ENCODE data around the gene TOLLIP. TPM values are rescaled to one million over a fixed set of nuclear protein-coding genes. Genes with fewer than 3 reads are reported as not detected.
"Not testable (repeated sequence)": the region's sequence is repeated elsewhere in the genome, so short reads cannot be mapped to it uniquely, and the experiment has no call there.

TOLLIP gene
- polyA plus RNA-seq, 2 of the 4 experiments (the other 2 are of a cell fraction), result 26.5 to 37.9 TPM

- DNase-seq (ENCODE audit: low read depth in 1 of 2, low spot score in 1 of 2) (no peak), FAIRE-seq (no peak), ATAC-seq (no peak)
- Histone ChIP-seq H3K4me3 (no peak overlapping the region), H3K4me2 (no peak overlapping the region), H3K4me1 (no peaks in the 10 kb centered on the region), H3K9me3 (peaks cover 11% of the 10 kb centered on the region), H3K27ac (no peak overlapping the region)
- CTCF ChIA-PET, result interaction anchor here (1.4 kb wide), 1 partner anchor 30 kb away, joined by 3 read pairs; no protein-coding TSS in a partner anchor
- 84% methylated on average over 15 of the region's 16 CpGs for WGBS (ENCODE audit: missing lambda C conversion rate)
- POLR2A ChIA-PET, result no interaction called here
- TF ChIP-seq USF2 (IDR thresholded peaks at IDR 0.05), result no peak
- no peak for TF ChIP-seq FOXS1 (CRISPR knock-in tag; IDR thresholded peaks at IDR 0.05)
- no peak for TF ChIP-seq CTCF (IDR thresholded peaks at IDR 0.05)
- TF ChIP-seq BCL3 (IDR thresholded peaks at IDR 0.05), result no peak
- no peak for TF ChIP-seq E2F6 (IDR thresholded peaks at IDR 0.05; ENCODE audit: borderline replicate concordance, low read depth)
- TF ChIP-seq RARB (CRISPR knock-in tag; IDR thresholded peaks at IDR 0.05), result no peak
- TF ChIP-seq JUNB (IDR thresholded peaks at IDR 0.05), result no peak
- TF ChIP-seq KDM5A (IDR thresholded peaks at IDR 0.05), result no peak
- TF ChIP-seq EHF (CRISPR knock-in tag; IDR thresholded peaks at IDR 0.05), result no peak
- no peak for TF ChIP-seq ZC3H11A (IDR thresholded peaks at IDR 0.05)
- no peak for TF ChIP-seq BHLHE40 (IDR thresholded peaks at IDR 0.05; ENCODE audit: low read depth, low read length)
- TF ChIP-seq CHD2 (IDR thresholded peaks at IDR 0.05; ENCODE audit: low read length, partially characterized antibody), result no peak
Observed at GRCh38 chr11:1251236-1251770, 58.1 kb downstream of the TOLLIP start.

- H3K27ac ChIP-seq; H3K4me1 ChIP-seq; ATAC-seq; H3K4me2 ChIP-seq; POLR2A ChIA-PET; FAIRE-seq; DNase-seq (ENCODE audit: low read depth in 1 of 2, low spot score in 1 of 2); H3K4me3 ChIP-seq: not testable (repeated sequence)
- 49% methylated on average over 2 of the region's 12 CpGs for WGBS (ENCODE audit: missing lambda C conversion rate)
- CTCF ChIA-PET, result interaction anchor here (1.4 kb wide), 1 partner anchor 29 kb away, joined by 3 read pairs; no protein-coding TSS in a partner anchor
- H3K9me3 ChIP-seq, result peaks cover 11% of the 10 kb centered on the region
Observed at GRCh38 chr11:1250411-1250810, 59.0 kb downstream of the TOLLIP start.

GRCh38 chr11:1248951-1249350 lies 60.5 kb downstream of the TOLLIP start:
- CTCF ChIA-PET; H3K4me3 ChIP-seq; POLR2A ChIA-PET; H3K4me1 ChIP-seq; H3K4me2 ChIP-seq; FAIRE-seq; H3K27ac ChIP-seq; ATAC-seq; DNase-seq (ENCODE audit: low read depth in 1 of 2, low spot score in 1 of 2): not testable (repeated sequence)
- 74% methylated on average over 13 of the region's 18 CpGs for WGBS (ENCODE audit: missing lambda C conversion rate)
- H3K9me3 ChIP-seq, result peaks cover 11% of the 10 kb centered on the region

GRCh38 chr11:1247026-1247425 lies 62.4 kb downstream of the TOLLIP start:
- H3K4me1 ChIP-seq; CTCF ChIA-PET; H3K4me2 ChIP-seq; POLR2A ChIA-PET; FAIRE-seq; ATAC-seq; DNase-seq (ENCODE audit: low read depth in 1 of 2, low spot score in 1 of 2); H3K4me3 ChIP-seq; H3K27ac ChIP-seq: not testable (repeated sequence)
- peaks cover 11% of the 10 kb centered on the region for H3K9me3 ChIP-seq
- 98% methylated on average over 8 of the region's 14 CpGs for WGBS (ENCODE audit: missing lambda C conversion rate)

GRCh38 chr11:1246301-1246700 lies 63.1 kb downstream of the TOLLIP start:
- ATAC-seq; H3K27ac ChIP-seq; H3K4me2 ChIP-seq; POLR2A ChIA-PET; H3K9me3 ChIP-seq; DNase-seq (ENCODE audit: low read depth in 1 of 2, low spot score in 1 of 2); CTCF ChIA-PET; H3K4me1 ChIP-seq; H3K4me3 ChIP-seq; FAIRE-seq: not testable (repeated sequence)
- 70% methylated on average over 14 of the region's 14 CpGs for WGBS (ENCODE audit: missing lambda C conversion rate)

- 91% methylated on average over 8 of the region's 14 CpGs for WGBS (ENCODE audit: missing lambda C conversion rate)
- H3K4me1 ChIP-seq; H3K9me3 ChIP-seq; H3K4me2 ChIP-seq; DNase-seq (ENCODE audit: low read depth in 1 of 2, low spot score in 1 of 2); POLR2A ChIA-PET; CTCF ChIA-PET; ATAC-seq; H3K27ac ChIP-seq; H3K4me3 ChIP-seq; FAIRE-seq: not testable (repeated sequence)
Observed at GRCh38 chr11:1245717-1246116, 63.7 kb downstream of the TOLLIP start.

GRCh38 chr11:1244557-1244956 lies 64.9 kb downstream of the TOLLIP start:
- H3K4me2 ChIP-seq; CTCF ChIA-PET; POLR2A ChIA-PET; DNase-seq (ENCODE audit: low read depth in 1 of 2, low spot score in 1 of 2); H3K27ac ChIP-seq; ATAC-seq; FAIRE-seq; H3K9me3 ChIP-seq; H3K4me3 ChIP-seq; H3K4me1 ChIP-seq: not testable (repeated sequence)
- WGBS (ENCODE audit: missing lambda C conversion rate), result 94% methylated on average over 5 of the region's 9 CpGs

- CTCF ChIA-PET; H3K4me1 ChIP-seq; H3K27ac ChIP-seq; H3K4me2 ChIP-seq; DNase-seq (ENCODE audit: low read depth in 1 of 2, low spot score in 1 of 2); H3K9me3 ChIP-seq; POLR2A ChIA-PET; H3K4me3 ChIP-seq; ATAC-seq; FAIRE-seq: not testable (repeated sequence)
- 78% methylated on average over 6 of the region's 18 CpGs for WGBS (ENCODE audit: missing lambda C conversion rate)
Observed at GRCh38 chr11:1243521-1243920, 65.9 kb downstream of the TOLLIP start.

Data from A549 (cell line).